ENCODE results near the gene C22orf15.

The C22orf15 gene

GRCh38 chr22:23790819-23791737, 28.3 kb downstream of the C22orf15 start:
- DNase-seq, result no peak

GRCh38 chr22:23791738-23792645, 29.2 kb downstream of the C22orf15 start:
- DNase-seq, result no peak

- no peak for DNase-seq
Observed at GRCh38 chr22:23793326-23793725, 30.5 kb downstream of the C22orf15 start.

- DNase-seq, result no peak
Observed at GRCh38 chr22:23796461-23796860, 33.7 kb downstream of the C22orf15 start.

- no peak for DNase-seq
Observed at GRCh38 chr22:23800297-23801237, 37.8 kb downstream of the C22orf15 start.

- DNase-seq, result no peak
Observed at GRCh38 chr22:23801238-23801821, 38.5 kb downstream of the C22orf15 start.

GRCh38 chr22:23801886-23802377, 39.1 kb downstream of the C22orf15 start:
- no peak for DNase-seq

GRCh38 chr22:23803001-23803819, 40.4 kb downstream of the C22orf15 start:
- DNase-seq, result no peak

- DNase-seq, result no peak
Observed at GRCh38 chr22:23804781-23805291, 42.0 kb downstream of the C22orf15 start.

GRCh38 chr22:23806837-23807236, 44.0 kb downstream of the C22orf15 start:
- no peak for DNase-seq

- DNase-seq, result no peak
Observed at GRCh38 chr22:23812378-23812777, 49.6 kb downstream of the C22orf15 start.

Data from SIG-M5 (cell line).